Measurements from ENCODE around the gene IGSF21. TPM values are rescaled to one million over a fixed set of nuclear protein-coding genes. Genes with fewer than 3 reads are reported as not detected.

The IGSF21 gene
- total RNA-seq, 1 experiment from 2014 or later: 5.2 TPM

DNA sequence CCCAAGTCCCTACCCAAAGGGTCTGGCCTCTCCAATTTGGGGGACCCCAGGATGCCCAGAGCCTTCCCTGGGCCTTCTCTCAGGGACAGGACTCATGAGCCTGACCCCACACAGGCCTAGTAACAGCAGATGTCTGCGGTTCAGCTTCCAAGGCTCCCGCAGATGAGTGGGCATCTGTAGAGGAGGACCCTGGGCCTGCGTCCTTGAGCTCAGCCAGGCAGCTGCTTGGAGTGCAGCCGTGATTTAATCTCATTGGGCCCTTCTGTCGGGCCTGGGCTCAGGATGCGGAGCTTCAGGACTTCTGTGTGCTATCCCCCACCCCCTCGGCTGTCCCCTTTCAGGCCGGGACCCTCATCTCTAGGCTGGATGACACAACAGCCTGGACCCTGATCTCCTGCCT lies 35.4 kb downstream of the IGSF21 start:
- Histone ChIP-seq H3K4me2 (ENCODE audit: insufficient read depth, insufficient read length, low read length) (no peak overlapping the region), H3T11ph (ENCODE audit: low read length) (no peak overlapping the region), H4K8ac (replicated peaks; ENCODE audit: insufficient read length, low read depth, low read length) (no peak overlapping the region), H3K4ac (ENCODE audit: low read depth, low read length) (no peak overlapping the region), H3K4me1 (ENCODE audit: insufficient read depth, low read length) (peaks cover 6% of the 10 kb centered on the region; the same call in 1 of the 2 replicates), H3K18ac (ENCODE audit: insufficient read length, low read depth, low read length) (no peak overlapping the region), H2BK20ac (ENCODE audit: low read depth, low read length, poor library complexity, severe bottlenecking) (no peak overlapping the region), H4K5ac (ENCODE audit: insufficient read length, low read depth, low read length) (no peak overlapping the region), H3K14ac (ENCODE audit: insufficient read depth, low read length) (no peak overlapping the region; the same call in 1 of the 2 replicates), H2AK5ac (ENCODE audit: insufficient read length, low read length) (no peak overlapping the region), H3K56ac (ENCODE audit: insufficient read length, low read depth, low read length) (no peak overlapping the region), H3K23me2 (ENCODE audit: insufficient read length, low read depth, low read length, poor library complexity, severe bottlenecking) (no peaks in the 10 kb centered on the region), H3K79me1 (ENCODE audit: insufficient read depth, low read depth, low read length, poor library complexity, severe bottlenecking) (no peaks in the 10 kb centered on the region), H2AFZ (ENCODE audit: low read length) (no peak overlapping the region), H3K9ac (ENCODE audit: extremely low read depth, insufficient read length, low read length) (no peak overlapping the region), H3K79me2 (ENCODE audit: insufficient read depth, low read length) (no peaks in the 10 kb centered on the region), H2BK12ac (ENCODE audit: insufficient read length, low read depth, low read length) (no peak overlapping the region), H3K23ac (ENCODE audit: insufficient read length, low read depth, low read length) (no peak overlapping the region), H2BK120ac (ENCODE audit: low read depth, low read length, poor library complexity, severe bottlenecking) (no peak overlapping the region), H2BK5ac (ENCODE audit: insufficient read length, low read length) (no peak overlapping the region), H2BK15ac (ENCODE audit: low read depth, low read length) (no peak overlapping the region), H3K9me3 (ENCODE audit: control insufficient read depth, low read depth, low read length) (no peaks in the 10 kb centered on the region), H3K27ac (ENCODE audit: insufficient read length, low read depth, low read length) (no peak overlapping the region), H3K27me3 (ENCODE audit: insufficient read depth, low read length) (no peaks in the 10 kb centered on the region), H4K20me1 (ENCODE audit: control insufficient read depth, insufficient read depth, insufficient read length) (no peaks in the 10 kb centered on the region), H4K91ac (ENCODE audit: insufficient read length, low read depth, low read length) (no peak overlapping the region)
- TF ChIP-seq, protein P1, sequence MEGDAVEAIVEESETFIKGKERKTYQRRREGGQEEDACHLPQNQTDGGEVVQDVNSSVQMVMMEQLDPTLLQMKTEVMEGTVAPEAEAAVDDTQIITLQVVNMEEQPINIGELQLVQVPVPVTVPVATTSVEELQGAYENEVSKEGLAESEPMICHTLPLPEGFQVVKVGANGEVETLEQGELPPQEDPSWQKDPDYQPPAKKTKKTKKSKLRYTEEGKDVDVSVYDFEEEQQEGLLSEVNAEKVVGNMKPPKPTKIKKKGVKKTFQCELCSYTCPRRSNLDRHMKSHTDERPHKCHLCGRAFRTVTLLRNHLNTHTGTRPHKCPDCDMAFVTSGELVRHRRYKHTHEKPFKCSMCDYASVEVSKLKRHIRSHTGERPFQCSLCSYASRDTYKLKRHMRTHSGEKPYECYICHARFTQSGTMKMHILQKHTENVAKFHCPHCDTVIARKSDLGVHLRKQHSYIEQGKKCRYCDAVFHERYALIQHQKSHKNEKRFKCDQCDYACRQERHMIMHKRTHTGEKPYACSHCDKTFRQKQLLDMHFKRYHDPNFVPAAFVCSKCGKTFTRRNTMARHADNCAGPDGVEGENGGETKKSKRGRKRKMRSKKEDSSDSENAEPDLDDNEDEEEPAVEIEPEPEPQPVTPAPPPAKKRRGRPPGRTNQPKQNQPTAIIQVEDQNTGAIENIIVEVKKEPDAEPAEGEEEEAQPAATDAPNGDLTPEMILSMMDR (conservative IDR thresholded peaks at IDR 0.05): no peak
- DNase-seq: no peak
- no peak overlapping the region for H3K4me3 Mint-ChIP-seq
- no CpG with 5 or more reads among the region's 8 CpGs for WGBS (ENCODE audit: extremely low coverage, insufficient read length, low lambda C conversion rate)
- H3K27ac Mint-ChIP-seq: 0 out of 7 replicates have a peak overlapping the region, but pooled peaks of 1 of the 3 experiments have one; percentile 8
- no peaks in the 10 kb centered on the region for H3K27me3 Mint-ChIP-seq (ENCODE audit: low read depth)
- no peaks in the 10 kb centered on the region for H3K9me3 Mint-ChIP-seq
- H3K4me1 Mint-ChIP-seq: peaks cover 27 to 46% of the 10 kb centered on the region in 2 experiments
- peaks cover 0 to 2% (median 0%) of the 10 kb centered on the region in 3 experiments; a peak in 1 of 7 replicates for H3K36me3 Mint-ChIP-seq (ENCODE audit: insufficient read depth in 1 of 3, low read depth in 3 of 3)

All from H9 (cell line).